RWPE2 (cell line): Measurements from ENCODE around the gene ZHX3.

ENCODE experiments used
- ATAC-seq: fragments of 200-7000 bp; cut with Tn5 transposase; 3 replicates; pipeline ENCODE4 v1.9.1; 2021; ENCODE audit warnings: low read depth
- DNase-seq: peaks from one replicate; pipeline ENCODE4 v3.0.0-alpha.2; 2020; ENCODE audit warnings: low spot score
- H3K27ac ChIP-seq: fragments of 450-650 bp; 2 replicates; pipeline ENCODE4 v1.5.1; 2017; ENCODE audit warnings: mild to moderate bottlenecking; ENCODE audit not compliant: poor library complexity, severe bottlenecking
- H3K27me3 ChIP-seq: fragments of 250-450 bp; sonication (Bioruptor Pico); 2 replicates; pipeline ENCODE4 v1.5.1; 2021; ENCODE audit warnings: mild to moderate bottlenecking, moderate library complexity; ENCODE audit not compliant: insufficient read depth, poor library complexity, severe bottlenecking
- H3K36me3 ChIP-seq: fragments of 250-450 bp; sonication (Bioruptor Pico); 2 replicates; pipeline ENCODE4 v1.5.1; 2020; ENCODE audit warnings: low read depth, mild to moderate bottlenecking, moderate library complexity
- H3K4me1 ChIP-seq: fragments of 250-450 bp; sonication (Bioruptor Pico); 2 replicates; pipeline ENCODE4 v1.5.1; 2021; ENCODE audit warnings: mild to moderate bottlenecking, moderate library complexity; ENCODE audit not compliant: insufficient read depth, poor library complexity, severe bottlenecking
- H3K4me3 ChIP-seq: fragments of 250-450 bp; sonication (Bioruptor Pico); 2 replicates; pipeline ENCODE4 v1.5.1; 2021; ENCODE audit warnings: mild to moderate bottlenecking, moderate library complexity; ENCODE audit not compliant: severe bottlenecking
- H3K9me3 ChIP-seq: fragments of 250-450 bp; sonication (Bioruptor Pico); 2 replicates; pipeline ENCODE4 v1.5.1; 2021; ENCODE audit warnings: mild to moderate bottlenecking, moderate library complexity; ENCODE audit not compliant: severe bottlenecking
- CTCF ChIP-seq: fragments of 450-650 bp; IDR thresholded peaks from one replicate; pipeline ENCODE4 v1.5.1; 2017; ENCODE audit warnings: mild to moderate bottlenecking, moderate library complexity; ENCODE audit not compliant: poor library complexity, severe bottlenecking

Gene ZHX3

GRCh38 chr20:41308290-41308711, 9.2 kb downstream of the ZHX3 start:
- peaks cover 27% of the 10 kb centered on the region for H3K4me1 ChIP-seq
- DNase-seq = no peak
- no peaks in the 10 kb centered on the region for H3K27me3 ChIP-seq
- peaks cover 13% of the 10 kb centered on the region; the same call in 1 of the 2 replicates for H3K36me3 ChIP-seq
- no peak overlapping the region for H3K4me3 ChIP-seq
- ATAC-seq = peak; percentile 74
- TF ChIP-seq CTCF = no peak
- H3K27ac ChIP-seq = peak overlapping the region; percentile 61
- no peaks in the 10 kb centered on the region for H3K9me3 ChIP-seq

- ATAC-seq (no peak), DNase-seq (no peak)
- Histone ChIP-seq H3K4me3 (no peak overlapping the region), H3K27me3 (no peaks in the 10 kb centered on the region), H3K36me3 (peaks cover 9% of the 10 kb centered on the region; the same call in 1 of the 2 replicates), H3K27ac (no peak overlapping the region), H3K9me3 (no peaks in the 10 kb centered on the region), H3K4me1 (peaks cover 27% of the 10 kb centered on the region)
- TF ChIP-seq CTCF = no peak
These were observed 10.5 kb downstream of the ZHX3 start for GRCh38 chr20:41307021-41307420.

GRCh38 chr20:41306061-41306727, 11.3 kb downstream of the ZHX3 start:
- Histone ChIP-seq H3K4me1 (peaks cover 31% of the 10 kb centered on the region), H3K36me3 (peaks cover under 1% of the 10 kb centered on the region; the same call in 1 of the 2 replicates), H3K27me3 (no peaks in the 10 kb centered on the region), H3K27ac (no peak overlapping the region), H3K9me3 (no peaks in the 10 kb centered on the region), H3K4me3 (no peak overlapping the region)
- no peak for ATAC-seq
- DNase-seq = no peak
- no peak for TF ChIP-seq CTCF

GRCh38 chr20:41304424-41305079, 13.0 kb downstream of the ZHX3 start:
- ATAC-seq = no peak
- no peak for TF ChIP-seq CTCF
- H3K4me3 ChIP-seq = no peak overlapping the region

GRCh38 chr20:41304002-41304401, 13.5 kb downstream of the ZHX3 start:
- Histone ChIP-seq H3K27me3 (no peaks in the 10 kb centered on the region), H3K9me3 (no peaks in the 10 kb centered on the region), H3K27ac (no peak overlapping the region), H3K4me1 (peaks cover 19% of the 10 kb centered on the region), H3K4me3 (no peak overlapping the region), H3K36me3 (no peaks in the 10 kb centered on the region)
- ATAC-seq = no peak
- TF ChIP-seq CTCF = no peak
- DNase-seq = no peak

More at GRCh38 chr20:41304424-41305079, 13.0 kb downstream of the ZHX3 start:
- DNase-seq = no peak
- no peaks in the 10 kb centered on the region for H3K36me3 ChIP-seq
- no peaks in the 10 kb centered on the region for H3K9me3 ChIP-seq
- no peaks in the 10 kb centered on the region for H3K27me3 ChIP-seq
- H3K4me1 ChIP-seq = peaks cover 24% of the 10 kb centered on the region
- H3K27ac ChIP-seq = no peak overlapping the region
